K562 (cell line): ENCODE data around the gene MAP4K5. TPM values are rescaled to one million over a fixed set of nuclear protein-coding genes. Genes with fewer than 3 reads are reported as not detected.

Experiments
- ATAC-seq: fragments of 200-7000 bp; cut with Tn5 transposase; 3 replicates; pipeline ENCODE4 v1.9.1; 2020; ENCODE audit warnings: moderate library complexity
- BruUV-seq: library from RNA; stranded (reverse); fragments of 400-500 nt; replicated peaks from 2 replicates; lab custom pipeline; 2021; lab: Mats Ljungman, UMichigan
- CTCF ChIA-PET: fragments of 300-600 bp; formaldehyde crosslinking; extraction: SDS; loops from one replicate; lab custom pipeline; 2021; ENCODE audit warnings: low intra/inter-chr PET ratio; lab: Yijun Ruan, JAX
- POLR2A ChIA-PET: fragments of 300-600, 350-650 bp; sonication (Branson Sonifier 250); formaldehyde crosslinking; extraction: SDS; loops from one replicate; lab custom pipeline; 2021; ENCODE audit warnings: antibody characterized with exemption, inconsistent platforms; lab: Yijun Ruan, JAX
- DNase-seq, 4 experiments: peaks; one replicate each; pipeline versions ENCODE4 v3.0.0 to v3.0.0-alpha.2; 2011 to 2018; ENCODE audit warnings: low spot score in 3 of 4, mixed read lengths in 3 of 4; ENCODE audit errors: extremely low read depth in 1 of 4
- FAIRE-seq: peaks from 2 replicates; lab custom pipeline; 2011; peaks lifted over from hg19 to GRCh38; lab: Jason Lieb, UNC
- H2AFZ ChIP-seq: 2 replicates; pipeline ENCODE4 v1.6.0; 2011; ENCODE audit warnings: low read depth, low read length, control low read depth, inconsistent platforms
- H3K27ac ChIP-seq: fragments of 200-600 bp; 3 replicates; pipeline ENCODE4 v1.8.0; 2011; ENCODE audit warnings: low read depth, mild to moderate bottlenecking, control low read depth, inconsistent platforms, low read length, moderate library complexity, mixed read lengths; ENCODE audit errors: extremely low read depth
- H3K27me3 ChIP-seq, 2 experiments: fragments of 300-600 bp in 1 of 2; 2 replicates in 1 of 2; 3 replicates in 1 of 2; pipeline versions ENCODE4 v1.6.0 to v1.8.0; 2011; ENCODE audit warnings: inconsistent platforms in 2 of 2, low read length in 2 of 2, mild to moderate bottlenecking in 1 of 2, mixed read lengths in 1 of 2, moderate library complexity in 1 of 2; ENCODE audit not compliant: control insufficient read depth in 2 of 2, insufficient read depth in 2 of 2
- H3K36me3 ChIP-seq: fragments of 300-600 bp; 3 replicates; pipeline ENCODE4 v1.8.0; 2011; ENCODE audit warnings: mild to moderate bottlenecking, low read length, inconsistent platforms; ENCODE audit not compliant: control insufficient read depth, insufficient read depth
- H3K4me1 ChIP-seq, 2 experiments: fragments of 200-600 bp in 1 of 2; replicated peaks in 1 of 2; 2 replicates in 1 of 2; 3 replicates in 1 of 2; pipeline versions ENCODE4 v1.5.1 to v1.8.0; 2011; ENCODE audit warnings: inconsistent platforms in 2 of 2, low read length in 2 of 2, mild to moderate bottlenecking in 1 of 2, mixed read lengths in 1 of 2, moderate library complexity in 1 of 2; ENCODE audit not compliant: control insufficient read depth in 2 of 2, insufficient read depth in 2 of 2
- H3K4me2 ChIP-seq: 2 replicates; pipeline ENCODE4 v1.6.1; 2011; ENCODE audit warnings: low read length, control low read depth, inconsistent platforms, mixed read lengths; ENCODE audit not compliant: insufficient read depth
- H3K4me3 ChIP-seq: fragments of 200-600 bp; sonication (generic), shearing (Covaris generic); 2 replicates; pipeline ENCODE4 v1.5.1; 2016; ENCODE audit warnings: control low read depth, inconsistent platforms
- H3K79me2 ChIP-seq: fragments of 200-600 bp; 3 replicates; pipeline ENCODE4 v1.8.0; 2011; ENCODE audit warnings: low read length, inconsistent platforms; ENCODE audit not compliant: control insufficient read depth, insufficient read depth
- H3K9ac ChIP-seq, 2 experiments: 2 replicates each; pipeline versions ENCODE4 v1.6.0 to v1.6.1; 2011; ENCODE audit warnings: low read depth in 2 of 2, low read length in 2 of 2, control low read depth in 1 of 2, inconsistent platforms in 1 of 2, mild to moderate bottlenecking in 1 of 2, mixed read lengths in 1 of 2; ENCODE audit not compliant: insufficient read depth in 1 of 2
- H3K9me1 ChIP-seq: one replicate; pipeline ENCODE4 v1.6.0; 2011; ENCODE audit warnings: inconsistent platforms, mild to moderate bottlenecking, low read length, moderate library complexity; ENCODE audit not compliant: control insufficient read depth, insufficient read depth
- H3K9me3 ChIP-seq: replicated peaks from 2 replicates; pipeline ENCODE4 v1.5.1; 2011; ENCODE audit warnings: low read depth, low read length, inconsistent platforms; ENCODE audit not compliant: control insufficient read depth, insufficient read depth
- H4K20me1 ChIP-seq: replicated peaks from 2 replicates; pipeline ENCODE4 v1.6.1; 2011; ENCODE audit warnings: low read length, inconsistent platforms, mixed read lengths; ENCODE audit not compliant: control insufficient read depth, insufficient read depth
- ATF7 ChIP-seq: fragments of 450-650 bp; IDR thresholded peaks from 2 replicates; pipeline ENCODE4 v1.7.1; 2014; ENCODE audit warnings: mild to moderate bottlenecking, moderate library complexity
- BMI1 ChIP-seq: fragments of 150-350 bp; IDR thresholded peaks from 2 replicates; pipeline ENCODE4 v1.6.1; 2014; ENCODE audit warnings: low read length
- ESRRA ChIP-seq: fragments of 450-650 bp; IDR thresholded peaks from 2 replicates; pipeline ENCODE4 v1.6.1; 2014; ENCODE audit warnings: low read depth, mild to moderate bottlenecking, moderate library complexity, borderline replicate concordance
- MEIS2 ChIP-seq: fragments of 450-650 bp; IDR thresholded peaks from 2 replicates; pipeline ENCODE4 v1.6.1; 2014; ENCODE audit warnings: mild to moderate bottlenecking; ENCODE audit not compliant: partially characterized antibody
- TEAD2 ChIP-seq: fragments of 450-650 bp; IDR thresholded peaks from 2 replicates; pipeline ENCODE4 v1.6.1; 2016; ENCODE audit warnings: missing genetic modification characterization, control low read depth, missing compliant biosample characterization
- WHSC1 ChIP-seq: IDR thresholded peaks from one replicate; pipeline ENCODE4 v1.6.1; 2012; ENCODE audit warnings: low read length, control low read depth, inconsistent platforms
- ZNF778 ChIP-seq: fragments of 450-650 bp; formaldehyde crosslinking; IDR thresholded peaks from 2 replicates; pipeline ENCODE4 v1.4.0; 2020; ENCODE audit warnings: mild to moderate bottlenecking, moderate library complexity
- WGBS: fragments of 100-300 bp; shearing (Covaris generic); methylation state at CpG from one replicate; pipeline ENCODE4 v1.1.6; 2016; ENCODE audit warnings: low coverage, mixed read lengths; ENCODE audit not compliant: insufficient coverage; ENCODE audit errors: missing lambda C conversion rate; 5-methylcytosine and 5-hydroxymethylcytosine counted together
- in situ Hi-C: fragments of 300-500 bp; cut with MboI; formaldehyde crosslinking; loops from 4 replicates; pipeline ENCODE4 v1.15.0; 2018; ENCODE audit warnings: inconsistent platforms, mixed read lengths
- intact Hi-C: fragments of 100-400 bp; cut with micrococcal nuclease; formaldehyde crosslinking; loops from 2 replicates; pipeline ENCODE4 v1.14.2; 2022
- polyA plus RNA-seq, 8 experiments: library from polyadenylated mRNA; depleted of rRNA in 4 of 8; stranded (reverse) in 5 of 8; unstranded in 3 of 8; fragments of >200 nt; fragmentation: Nextera tagmentation in 2 of 8; fragmentation: Illumina TruSeq in 1 of 8; extraction: Ambion mirVana in 2 of 8; extraction: Trizol in 1 of 8; gene quantifications; 2 replicates each; pipeline versions ENCODE4 v1.2.1 to v1.2.3, GENCODE V29; 2011 to 2014; ENCODE audit warnings: inconsistent platforms in 1 of 8, missing spikeins in 1 of 8
- total RNA-seq, 7 experiments: library from RNA; depleted of rRNA in 6 of 7; stranded (reverse); fragments of >200 nt in 6 of 7; fragmentation: Illumina TruSeq in 2 of 7; extraction: Trizol in 2 of 7; gene quantifications; 2 replicates each; pipeline versions ENCODE4 v1.2.1 to v1.2.3, GENCODE V29; 2011 to 2021; ENCODE audit warnings: low replicate concordance in 1 of 7

MAP4K5 gene
- total and polyA plus RNA-seq, 9 of the 15 experiments (the other 6 are each of a cell fraction or from before 2014, with no cell fraction given): 5.9 to 29.4 (median 18.0) TPM

- H4K20me1 ChIP-seq: no peaks in the 10 kb centered on the region
- H3K4me1 ChIP-seq: no peaks in the 10 kb centered on the region
- H3K36me3 ChIP-seq: peaks cover 61% of the 10 kb centered on the region; the same call in 2 of the 3 replicates
- ATAC-seq (no peak), DNase-seq (no peak), FAIRE-seq (no peak)
- no peak overlapping the region for H3K9ac ChIP-seq
- no peak overlapping the region for H3K4me3 ChIP-seq
- no peak overlapping the region for H3K27ac ChIP-seq
- CTCF ChIA-PET: no interaction called here
- TF ChIP-seq WHSC1 (no peak), BMI1 (no peak), MEIS2 (peak; percentile 16)
- no peaks in the 10 kb centered on the region for H3K9me1 ChIP-seq
- no peaks in the 10 kb centered on the region for H3K27me3 ChIP-seq
- no peak overlapping the region for H3K4me2 ChIP-seq
- 14% methylated on average over 1 of the region's 1 CpG for WGBS
- no peaks in the 10 kb centered on the region for H3K9me3 ChIP-seq
- no peaks in the 10 kb centered on the region for H3K79me2 ChIP-seq
- BruUV-seq: no TSS peak
- intact Hi-C loops (no loop called here), in situ Hi-C loops (no loop called here)
- POLR2A ChIA-PET: no interaction called here
- H2AFZ ChIP-seq: no peak overlapping the region
Measured at GRCh38 chr14:50447461-50447860, 84.9 kb downstream of the MAP4K5 start.

DNA sequence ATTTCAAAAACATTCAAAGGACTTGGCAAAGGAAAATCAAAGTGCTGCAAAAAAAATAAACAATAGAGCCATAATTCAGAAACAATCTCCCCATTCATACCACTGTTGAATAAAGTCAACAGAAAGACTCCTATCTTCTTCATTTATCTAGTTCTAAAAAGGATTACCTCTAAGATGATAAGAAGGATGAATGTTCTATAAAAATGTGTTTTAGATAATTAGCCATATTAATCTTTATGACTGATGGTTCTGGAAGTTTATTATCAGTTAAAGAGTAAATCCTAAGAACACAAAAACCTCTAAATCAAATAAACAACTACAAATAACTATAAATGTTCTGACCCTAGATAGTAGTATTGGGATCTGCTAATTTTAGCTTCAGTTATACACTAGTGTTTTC is 97.8 kb downstream of the MAP4K5 start:
- POLR2A ChIA-PET: no interaction called here
- in situ Hi-C loops (no loop called here), intact Hi-C loops (no loop called here)
- Histone ChIP-seq H3K27ac (no peak overlapping the region), H3K4me3 (no peak overlapping the region), H2AFZ (no peak overlapping the region), H3K9ac (no peak overlapping the region), H3K9me1 (no peaks in the 10 kb centered on the region), H4K20me1 (no peaks in the 10 kb centered on the region), H3K27me3 (no peaks in the 10 kb centered on the region), H3K36me3 (peaks cover 41% of the 10 kb centered on the region; the same call in 2 of the 3 replicates), H3K9me3 (no peaks in the 10 kb centered on the region), H3K4me1 (no peaks in the 10 kb centered on the region), H3K4me2 (no peak overlapping the region), H3K79me2 (no peaks in the 10 kb centered on the region)
- BruUV-seq: no TSS peak
- TF ChIP-seq ZNF778 (no peak), TEAD2 (no peak), ATF7 (no peak), ESRRA (no peak)
- FAIRE-seq (no peak), DNase-seq (no peak), ATAC-seq (no peak)
- CTCF ChIA-PET: no interaction called here
